ENCODE measurements around the gene LSAMP.
"Not testable (repeated sequence)": the region's sequence is repeated elsewhere in the genome, so short reads cannot be mapped to it uniquely, and the experiment has no call there.

Gene LSAMP

DNA sequence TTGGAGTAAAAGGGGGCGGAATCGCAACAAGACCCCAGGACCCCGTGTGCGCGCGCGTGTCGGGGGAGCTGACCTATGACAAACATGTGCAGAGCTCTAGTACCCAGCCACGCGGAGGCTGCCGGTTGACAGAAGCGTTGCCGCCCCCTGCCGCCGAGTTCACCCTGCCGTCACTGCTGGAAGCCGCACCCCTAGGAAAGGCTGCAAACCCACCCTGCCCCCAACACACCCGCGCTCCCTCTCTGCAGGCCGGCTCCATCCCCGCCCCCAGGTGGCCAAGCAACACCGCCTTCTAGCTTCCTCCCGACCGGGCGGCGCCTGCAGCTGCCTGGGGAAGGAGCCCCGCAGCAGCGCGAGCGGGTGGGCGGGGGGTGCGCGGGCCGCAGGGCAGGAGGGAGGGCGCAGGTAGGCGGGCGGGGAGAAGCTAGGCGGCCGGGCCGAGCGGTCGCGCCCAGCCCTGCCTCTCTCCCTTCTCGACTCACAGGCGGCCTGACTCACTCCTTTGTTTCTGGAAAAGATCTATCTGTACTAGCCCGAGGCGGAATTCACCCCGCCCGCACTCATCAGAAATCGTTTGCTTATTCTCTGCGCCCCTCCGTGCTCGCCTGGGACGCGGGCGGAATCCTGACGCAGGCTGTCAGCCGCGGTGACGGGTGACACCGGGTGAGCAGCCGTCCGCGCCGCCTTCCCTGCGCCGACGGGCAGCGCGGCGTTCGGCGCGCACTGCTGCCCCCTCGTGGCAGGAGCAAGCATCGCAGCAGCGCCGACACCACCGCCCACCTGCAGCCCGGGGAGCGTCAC, 661.1 kb downstream of the LSAMP start:
- DNase-seq, result peak; percentile 80

DNA sequence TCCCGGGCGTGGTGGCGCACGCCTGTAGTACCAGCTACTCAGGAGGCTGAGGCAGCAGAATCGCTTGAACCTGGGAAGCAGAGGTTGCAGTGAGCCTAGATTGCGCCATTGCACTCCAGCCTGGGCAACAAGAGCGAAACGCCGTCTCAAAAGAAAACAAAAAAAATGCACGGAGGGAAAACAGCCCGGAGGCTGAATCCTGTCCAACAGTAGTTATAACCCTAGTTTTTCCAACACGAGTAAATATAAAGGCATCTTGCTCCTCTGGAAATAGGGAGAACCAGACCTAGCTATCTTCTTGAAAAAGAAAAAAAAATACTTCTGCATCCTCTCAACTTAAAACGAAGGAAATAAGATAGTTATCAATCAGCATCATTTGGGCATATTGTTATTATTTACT, 661.9 kb downstream of the LSAMP start:
- DNase-seq, result not testable (repeated sequence)

DNA sequence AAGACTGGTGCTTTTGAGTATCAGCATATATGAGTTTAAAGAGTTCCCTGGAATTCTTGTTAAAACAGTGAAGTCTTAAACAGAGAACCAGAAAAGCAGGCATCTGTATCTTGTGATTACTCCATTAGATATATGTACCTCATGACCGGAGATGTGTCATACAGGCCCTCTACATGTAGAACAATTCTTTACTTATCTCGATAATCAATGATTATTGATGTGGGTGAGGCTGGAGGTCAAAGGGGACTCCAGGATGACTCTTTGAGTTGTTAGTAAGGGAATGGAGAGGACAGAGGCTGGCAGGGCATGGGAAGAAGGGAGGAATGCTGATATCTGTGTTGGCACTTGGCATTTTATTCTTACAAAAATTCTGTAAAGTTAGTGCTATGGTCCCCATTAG, 666.3 kb downstream of the LSAMP start:
- no peak for DNase-seq

DNA sequence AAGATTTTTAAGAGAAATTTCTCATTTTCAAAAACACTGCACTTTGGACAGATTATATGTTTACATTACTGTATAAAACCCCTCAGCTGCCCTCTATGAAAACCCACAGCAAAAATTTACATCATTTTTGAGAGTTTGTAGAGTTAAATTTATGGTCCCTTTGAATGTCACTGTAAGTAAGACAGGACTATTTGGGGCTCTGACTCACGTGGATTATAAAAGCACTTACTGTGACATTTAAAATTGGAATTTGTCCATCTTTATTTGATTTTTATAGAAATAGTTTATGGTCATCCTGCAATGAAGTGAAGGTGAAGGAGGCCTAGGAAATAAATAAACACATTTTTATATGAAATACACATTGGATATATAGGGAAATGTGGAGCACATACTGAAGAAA, 672.3 kb downstream of the LSAMP start:
- DNase-seq, result no peak

DNA sequence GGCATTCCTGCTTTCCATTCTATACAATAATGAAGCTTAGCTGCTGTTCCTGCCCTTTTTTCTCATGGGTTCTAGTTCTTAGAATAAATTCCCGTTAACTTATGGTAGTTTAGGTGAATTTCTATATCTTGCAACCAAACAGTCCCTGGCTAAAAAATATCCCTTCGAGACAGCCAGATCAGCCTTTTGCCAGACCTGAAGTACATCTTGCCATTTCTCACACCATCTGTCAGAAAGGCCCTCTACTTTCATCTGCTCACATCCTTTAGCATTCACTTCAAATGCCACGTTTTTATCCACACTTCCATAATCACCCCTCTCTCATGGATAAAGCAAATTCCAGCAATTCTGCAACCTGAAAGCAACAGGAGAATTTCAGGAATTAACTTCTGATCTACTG, 676.6 kb downstream of the LSAMP start:
- no peak for DNase-seq

DNA sequence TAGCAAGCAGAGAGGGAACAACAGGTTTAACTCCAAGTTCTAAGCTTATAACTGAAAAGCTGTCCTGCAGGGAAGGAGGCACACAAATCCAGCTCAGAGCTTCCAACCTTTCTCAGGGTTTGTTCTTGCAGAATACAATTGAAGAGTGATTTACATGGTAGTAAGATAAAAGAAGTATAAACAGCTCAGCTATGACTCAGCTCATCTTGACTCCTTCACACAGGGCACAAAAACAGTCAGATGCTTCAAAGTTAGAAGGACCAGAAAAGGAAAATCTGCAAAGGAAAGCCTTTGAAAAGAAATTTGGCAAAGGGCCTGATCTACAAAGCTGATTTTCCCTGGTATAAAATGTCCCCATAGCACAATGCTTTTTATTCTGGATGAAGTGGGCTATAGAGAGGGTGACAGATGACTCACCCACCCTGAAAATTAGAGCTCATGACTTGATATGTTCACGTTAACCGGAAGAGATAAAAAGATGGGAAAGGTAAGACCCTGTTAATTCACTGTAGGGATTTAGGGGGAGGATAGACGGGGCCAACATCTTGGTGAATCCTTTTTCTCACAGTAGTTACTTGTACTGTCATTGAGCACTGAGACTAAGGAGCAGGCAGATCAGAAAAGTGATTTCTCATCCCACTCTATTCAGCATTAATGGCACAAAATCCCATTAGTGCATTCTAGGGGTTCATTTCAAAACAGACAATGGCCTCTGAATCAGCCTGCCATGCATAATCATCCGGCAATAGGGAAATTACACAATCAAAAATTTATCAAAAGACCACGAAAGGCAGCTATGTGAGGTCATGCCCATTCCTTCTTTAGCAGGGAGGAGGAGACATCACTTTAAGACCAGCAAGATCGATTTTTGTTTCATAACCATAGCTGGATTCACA, 678.5 kb downstream of the LSAMP start:
- no peak for DNase-seq

DNA sequence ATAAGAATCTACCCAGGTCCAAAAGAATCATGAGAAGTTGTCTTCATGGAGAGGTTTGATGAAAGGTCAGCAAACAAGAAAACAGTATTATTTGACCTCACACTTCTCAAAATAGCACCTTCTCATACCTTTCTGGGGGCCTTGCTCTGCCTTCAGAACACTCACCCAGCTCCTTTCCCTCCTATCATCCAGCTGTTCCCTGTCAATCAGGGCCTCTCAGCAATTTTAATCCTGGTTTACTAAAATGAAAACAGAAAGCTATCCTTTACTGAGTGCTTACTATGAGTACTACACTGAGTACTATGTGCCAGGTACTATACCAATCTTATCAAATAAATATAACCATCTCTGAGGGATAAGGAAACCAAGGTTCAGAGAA, 683.4 kb downstream of the LSAMP start:
- no peak for DNase-seq

DNA sequence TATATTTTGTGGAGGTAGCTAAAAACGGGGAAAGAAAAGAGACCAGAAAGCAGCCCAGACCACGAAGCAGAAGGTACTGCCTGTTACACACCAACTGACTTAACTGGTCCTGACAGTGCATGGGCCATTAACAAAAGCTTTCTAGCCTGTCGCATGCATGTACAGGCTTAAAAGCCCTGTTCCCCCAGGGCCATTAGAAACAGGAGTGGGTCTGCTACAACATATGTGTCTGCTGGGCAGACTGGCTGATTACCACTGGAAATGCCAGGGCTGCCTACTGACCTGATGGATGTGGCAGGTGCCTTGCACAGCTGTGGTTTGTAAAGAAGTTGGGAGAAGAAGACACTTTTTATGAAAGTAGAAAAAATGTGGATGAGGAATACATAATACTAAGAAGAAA, 684.6 kb downstream of the LSAMP start:
- no peak for DNase-seq

DNA sequence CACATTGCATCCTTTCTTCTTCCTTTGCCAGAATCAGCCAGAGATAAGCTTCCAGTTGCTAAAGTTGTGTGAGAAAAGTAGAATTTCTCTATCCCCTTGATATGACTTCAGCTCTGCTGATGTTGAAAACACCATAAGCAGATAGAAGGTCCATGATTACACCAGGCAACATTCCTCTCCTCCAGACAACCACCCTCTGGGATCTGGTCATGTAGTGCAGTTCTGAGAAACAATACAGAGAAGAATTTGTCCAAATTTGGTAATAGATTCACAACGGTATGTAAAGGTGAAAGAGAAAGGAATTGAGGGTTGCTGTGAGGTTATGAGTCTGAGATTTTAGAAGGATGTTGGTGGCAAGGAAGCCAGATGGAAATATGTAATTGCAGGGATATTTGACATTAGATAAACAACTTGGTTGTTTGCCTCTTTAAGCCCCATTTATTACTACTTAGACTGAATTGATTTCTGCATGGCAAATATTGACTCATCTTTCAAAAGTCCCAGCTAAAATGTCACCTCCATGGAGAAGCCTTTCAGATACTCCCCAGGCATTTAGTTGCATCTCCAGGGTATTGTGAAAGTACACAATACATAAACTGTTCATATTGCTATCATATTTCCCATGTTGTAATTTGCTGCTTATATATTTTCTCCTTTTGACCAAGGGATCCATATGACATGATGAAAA, 687.1 kb downstream of the LSAMP start:
- no peak for DNase-seq

DNA sequence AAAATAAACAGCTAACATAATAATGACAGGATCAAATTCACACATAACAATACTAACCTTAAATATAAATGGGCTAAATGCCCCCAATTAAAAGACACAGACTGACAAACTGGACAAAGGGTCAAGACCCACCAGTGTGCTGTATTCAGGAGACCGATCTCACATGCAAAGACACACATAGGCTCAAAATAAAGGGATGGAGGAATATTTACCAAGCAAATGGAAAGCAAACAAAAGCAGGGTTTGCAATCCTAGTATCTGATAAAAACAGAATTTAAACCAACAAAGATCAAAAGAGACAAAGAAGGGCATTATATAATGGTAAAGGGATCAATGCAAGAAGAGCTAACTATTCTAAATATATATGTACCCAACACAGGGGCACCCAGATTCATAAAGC, 692.3 kb downstream of the LSAMP start:
- not testable (repeated sequence) for DNase-seq
